Smooth muscle cell (in vitro differentiated cells): ENCODE data around the gene EML6. TPM values are rescaled to one million over a fixed set of nuclear protein-coding genes. Genes with fewer than 3 reads are reported as not detected.

Source experiments
- DNase-seq: peaks from one replicate; lab custom pipeline; 2025; ENCODE audit not compliant: unreplicated experiment; lab: John Stamatoyannopoulos, UW
- H2AFZ ChIP-seq: fragments of 200-600 bp; sonication (generic); 2 replicates; pipeline ENCODE4 v1.6.0; 2016; ENCODE audit warnings: antibody characterized with exemption, low read depth, mild to moderate bottlenecking
- H3F3A ChIP-seq: fragments of 200-600 bp; sonication (generic); 2 replicates; pipeline ENCODE4 v1.6.0; 2017; ENCODE audit warnings: antibody characterized with exemption, low read depth
- H3K27ac ChIP-seq: fragments of 200-600 bp; sonication (generic); 2 replicates; pipeline ENCODE4 v1.5.1; 2016; ENCODE audit warnings: low read depth, mild to moderate bottlenecking
- H3K27me3 ChIP-seq: fragments of 200-600 bp; sonication (generic); 2 replicates; pipeline ENCODE4 v1.6.1; 2016; ENCODE audit warnings: low read depth, mild to moderate bottlenecking
- H3K36me3 ChIP-seq: fragments of 200-600 bp; sonication (generic); 2 replicates; pipeline ENCODE4 v1.5.1; 2016; ENCODE audit warnings: low read depth
- H3K4me1 ChIP-seq: fragments of 200-600 bp; sonication (generic); 2 replicates; pipeline ENCODE4 v1.5.1; 2016; ENCODE audit warnings: low read depth
- H3K4me2 ChIP-seq: fragments of 200-600 bp; sonication (generic); 2 replicates; pipeline ENCODE4 v1.6.0; 2016; ENCODE audit warnings: mild to moderate bottlenecking
- H3K4me3 ChIP-seq: fragments of 200-600 bp; sonication (generic); 2 replicates; pipeline ENCODE4 v1.5.1; 2016; ENCODE audit warnings: mild to moderate bottlenecking
- H3K79me2 ChIP-seq: fragments of 200-600 bp; sonication (generic); 2 replicates; pipeline ENCODE4 v1.6.0; 2016; ENCODE audit warnings: low read depth, mild to moderate bottlenecking
- H3K9ac ChIP-seq: fragments of 200-600 bp; sonication (generic); 2 replicates; pipeline ENCODE4 v1.6.0; 2016; ENCODE audit warnings: low read depth
- H3K9me3 ChIP-seq: fragments of 200-600 bp; sonication (generic); replicated peaks from 2 replicates; pipeline ENCODE4 v1.5.1; 2016; ENCODE audit warnings: low read depth
- H4K20me1 ChIP-seq: fragments of 200-600 bp; sonication (generic); 2 replicates; pipeline ENCODE4 v1.6.0; 2016; ENCODE audit warnings: low read depth
- WGBS: methylation state at CpG from one replicate; pipeline ENCODE4 v1.1.7; 2016; ENCODE audit warnings: low lambda C conversion rate; 5-methylcytosine and 5-hydroxymethylcytosine counted together
- polyA plus RNA-seq: library from polyadenylated mRNA; unstranded; fragments of >200 nt; fragmentation: Nextera tagmentation; extraction: Ambion mirVana; gene quantifications from 2 replicates; pipeline ENCODE4 v1.2.1, GENCODE V29; 2016
- total RNA-seq: library from RNA; depleted of rRNA; stranded (reverse); fragments of >200 nt; gene quantifications from 2 replicates; pipeline ENCODE4 v1.2.3, GENCODE V29; 2014
- TF ChIP-seq, protein P1 (sequence below): fragments of 200-600 bp; sonication (generic); IDR thresholded peaks from 2 replicates; pipeline ENCODE4 v1.5.1; 2017; ENCODE audit warnings: borderline replicate concordance, mild to moderate bottlenecking, antibody characterized with exemption; ENCODE audit not compliant: insufficient read depth, poor library complexity, severe bottlenecking

The EML6 gene
- total and polyA plus RNA-seq, 2 experiments from 2014 or later: 0.49 to 0.54 TPM

GRCh38 chr2:54915101-54915500, 191.6 kb downstream of the EML6 start:
- TF ChIP-seq, protein P1, sequence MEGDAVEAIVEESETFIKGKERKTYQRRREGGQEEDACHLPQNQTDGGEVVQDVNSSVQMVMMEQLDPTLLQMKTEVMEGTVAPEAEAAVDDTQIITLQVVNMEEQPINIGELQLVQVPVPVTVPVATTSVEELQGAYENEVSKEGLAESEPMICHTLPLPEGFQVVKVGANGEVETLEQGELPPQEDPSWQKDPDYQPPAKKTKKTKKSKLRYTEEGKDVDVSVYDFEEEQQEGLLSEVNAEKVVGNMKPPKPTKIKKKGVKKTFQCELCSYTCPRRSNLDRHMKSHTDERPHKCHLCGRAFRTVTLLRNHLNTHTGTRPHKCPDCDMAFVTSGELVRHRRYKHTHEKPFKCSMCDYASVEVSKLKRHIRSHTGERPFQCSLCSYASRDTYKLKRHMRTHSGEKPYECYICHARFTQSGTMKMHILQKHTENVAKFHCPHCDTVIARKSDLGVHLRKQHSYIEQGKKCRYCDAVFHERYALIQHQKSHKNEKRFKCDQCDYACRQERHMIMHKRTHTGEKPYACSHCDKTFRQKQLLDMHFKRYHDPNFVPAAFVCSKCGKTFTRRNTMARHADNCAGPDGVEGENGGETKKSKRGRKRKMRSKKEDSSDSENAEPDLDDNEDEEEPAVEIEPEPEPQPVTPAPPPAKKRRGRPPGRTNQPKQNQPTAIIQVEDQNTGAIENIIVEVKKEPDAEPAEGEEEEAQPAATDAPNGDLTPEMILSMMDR: no peak
- no peak for DNase-seq
- no peaks in the 10 kb centered on the region for H3K27me3 ChIP-seq
- no peaks in the 10 kb centered on the region for H3K4me1 ChIP-seq
- H3K27ac ChIP-seq: no peak overlapping the region
- no peaks in the 10 kb centered on the region for H3F3A ChIP-seq
- H2AFZ ChIP-seq: no peak overlapping the region
- no peak overlapping the region for H3K4me3 ChIP-seq
- H3K79me2 ChIP-seq: no peaks in the 10 kb centered on the region
- no peak overlapping the region for H3K4me2 ChIP-seq
- WGBS: 96% methylated on average over 4 of the region's 4 CpGs
- H4K20me1 ChIP-seq: no peaks in the 10 kb centered on the region
- no peak overlapping the region for H3K9ac ChIP-seq
- no peaks in the 10 kb centered on the region for H3K9me3 ChIP-seq
- no peaks in the 10 kb centered on the region for H3K36me3 ChIP-seq

DNA sequence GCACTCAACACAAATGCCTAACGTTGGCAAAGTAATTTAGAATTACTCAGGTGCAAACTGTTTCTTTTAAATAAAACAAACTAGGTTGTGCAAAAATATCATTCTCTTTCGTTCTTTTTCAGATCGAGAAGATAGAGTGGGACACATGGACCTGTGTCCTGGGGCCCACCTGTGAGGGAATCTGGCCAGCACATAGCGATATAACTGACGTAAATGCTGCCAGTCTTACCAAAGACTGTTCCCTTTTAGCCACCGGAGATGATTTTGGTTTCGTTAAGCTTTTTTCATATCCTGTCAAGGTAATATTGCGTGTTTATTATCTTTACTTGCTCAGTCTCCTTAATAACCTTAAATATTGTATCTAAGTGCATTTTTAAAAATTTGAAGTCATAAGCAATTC, 193.2 kb downstream of the EML6 start:
- Histone ChIP-seq H3K4me1 (no peaks in the 10 kb centered on the region), H2AFZ (no peak overlapping the region), H3K9ac (no peak overlapping the region), H3K4me2 (no peak overlapping the region), H3K4me3 (no peak overlapping the region), H3K36me3 (no peaks in the 10 kb centered on the region), H3K27ac (no peak overlapping the region), H3K27me3 (no peaks in the 10 kb centered on the region), H3K79me2 (no peaks in the 10 kb centered on the region), H4K20me1 (no peaks in the 10 kb centered on the region), H3K9me3 (no peaks in the 10 kb centered on the region), H3F3A (no peaks in the 10 kb centered on the region)
- DNase-seq: no peak
- WGBS: 93% methylated on average over 8 of the region's 8 CpGs
- TF ChIP-seq, protein P1: no peak

GRCh38 chr2:54918647-54919280, 195.3 kb downstream of the EML6 start:
- DNase-seq: no peak
- 81% methylated on average over 7 of the region's 7 CpGs for WGBS

More at GRCh38 chr2:54918647-54919280, 195.3 kb downstream of the EML6 start:
- no peaks in the 10 kb centered on the region for H3K4me1 ChIP-seq
- TF ChIP-seq, protein P1: no peak
- no peaks in the 10 kb centered on the region for H4K20me1 ChIP-seq
- H3K9ac ChIP-seq: no peak overlapping the region
- H3K27ac ChIP-seq: no peak overlapping the region
- no peaks in the 10 kb centered on the region for H3K79me2 ChIP-seq
- H3F3A ChIP-seq: no peaks in the 10 kb centered on the region
- no peak overlapping the region for H3K4me2 ChIP-seq
- no peaks in the 10 kb centered on the region for H3K36me3 ChIP-seq
- no peak overlapping the region for H3K4me3 ChIP-seq
- no peak overlapping the region for H2AFZ ChIP-seq
- no peaks in the 10 kb centered on the region for H3K9me3 ChIP-seq
- H3K27me3 ChIP-seq: no peaks in the 10 kb centered on the region
